ENCODE measurements around the gene BCL7C. TPM values are rescaled to one million over a fixed set of nuclear protein-coding genes. Genes with fewer than 3 reads are reported as not detected.

BCL7C gene
- polyA plus RNA-seq, 1 donor from 2014 or later, result 39.2 TPM

- Histone ChIP-seq H3K4me3 (ENCODE audit: low read length) (no peak overlapping the region), H3K9ac (ENCODE audit: low read length) (no peak overlapping the region), H3K9me3 (ENCODE audit: low read length) (no peaks in the 10 kb centered on the region), H3K27ac (ENCODE audit: low read length) (no peak overlapping the region), H4K20me1 (ENCODE audit: insufficient read depth) (no peaks in the 10 kb centered on the region), H3K9me2 (ENCODE audit: insufficient read depth, low read length) (no peaks in the 10 kb centered on the region), H3K36me3 (ENCODE audit: insufficient read depth, low read length) (no peaks in the 10 kb centered on the region), H3K27me3 (ENCODE audit: insufficient read depth, low read depth, low read length) (no peaks in the 10 kb centered on the region), H3K79me2 (replicated peaks; ENCODE audit: insufficient read depth, low read length) (no peaks in the 10 kb centered on the region), H2AFZ (ENCODE audit: low read depth, low read length) (no peak overlapping the region), H3F3A (ENCODE audit: insufficient read depth, low read length, poor library complexity, severe bottlenecking) (no peaks in the 10 kb centered on the region), H3K4me2 (ENCODE audit: low read length) (no peak overlapping the region)
- no peak for TF ChIP-seq EP300 (conservative IDR thresholded peaks at IDR 0.05; ENCODE audit: poor library complexity, severe bottlenecking)
- no peak for TF ChIP-seq MXI1 (conservative IDR thresholded peaks at IDR 0.05; ENCODE audit: poor library complexity, severe bottlenecking)
- TF ChIP-seq CTCF (IDR thresholded peaks at IDR 0.05; ENCODE audit: poor library complexity, severe bottlenecking), result no peak
- no peak for TF ChIP-seq POLR2AphosphoS5 (IDR thresholded peaks at IDR 0.05)
- no peak for TF ChIP-seq TAF1 (IDR thresholded peaks at IDR 0.05; ENCODE audit: low read depth)
Observed at GRCh38 chr16:30907064-30907463, 13.2 kb upstream of the BCL7C start.

GRCh38 chr16:30904114-30904780 lies 10.4 kb upstream of the BCL7C start:
- H3K27me3 ChIP-seq (ENCODE audit: insufficient read depth, low read depth, low read length), result no peaks in the 10 kb centered on the region
- no peaks in the 10 kb centered on the region for H3F3A ChIP-seq (ENCODE audit: insufficient read depth, low read length, poor library complexity, severe bottlenecking)
- no peak overlapping the region for H3K27ac ChIP-seq (ENCODE audit: low read length)
- no peaks in the 10 kb centered on the region for H4K20me1 ChIP-seq (ENCODE audit: insufficient read depth)
- H3K9me2 ChIP-seq (ENCODE audit: insufficient read depth, low read length), result no peaks in the 10 kb centered on the region
- no peak overlapping the region for H3K9ac ChIP-seq (ENCODE audit: low read length)
- TF ChIP-seq EZH2 (IDR thresholded peaks at IDR 0.05; ENCODE audit: borderline replicate concordance, insufficient read depth, low read length, poor library complexity, severe bottlenecking) (no peak), RAD21 (conservative IDR thresholded peaks at IDR 0.05) (no peak), EP300 (conservative IDR thresholded peaks at IDR 0.05; ENCODE audit: poor library complexity, severe bottlenecking) (no peak), REST (IDR thresholded peaks at IDR 0.05; ENCODE audit: borderline replicate concordance) (no peak), MXI1 (conservative IDR thresholded peaks at IDR 0.05; ENCODE audit: poor library complexity, severe bottlenecking) (no peak), TAF1 (IDR thresholded peaks at IDR 0.05; ENCODE audit: low read depth) (no peak), CTCF (IDR thresholded peaks at IDR 0.05; ENCODE audit: poor library complexity, severe bottlenecking) (no peak), POLR2AphosphoS5 (IDR thresholded peaks at IDR 0.05) (no peak), SMC3 (conservative IDR thresholded peaks at IDR 0.05; ENCODE audit: poor library complexity) (no peak)
- H3K79me2 ChIP-seq (replicated peaks; ENCODE audit: insufficient read depth, low read length), result no peaks in the 10 kb centered on the region
- H3K9me3 ChIP-seq (ENCODE audit: low read length), result no peaks in the 10 kb centered on the region
- H2AFZ ChIP-seq (ENCODE audit: low read depth, low read length), result no peak overlapping the region
- no peak overlapping the region for H3K4me3 ChIP-seq (ENCODE audit: low read length)
- no peaks in the 10 kb centered on the region for H3K36me3 ChIP-seq (ENCODE audit: insufficient read depth, low read length)
- no peak overlapping the region for H3K4me2 ChIP-seq (ENCODE audit: low read length)

All from neural cell (in vitro differentiated cells).